Measurements from ENCODE around the gene ST8SIA1. TPM values are rescaled to one million over a fixed set of nuclear protein-coding genes. Genes with fewer than 3 reads are reported as not detected.

ST8SIA1 gene
- total RNA-seq, 8 experiments from 2014 or later = 0.10 to 31.3 (median 17.6) TPM; not detected in 1

GRCh38 chr12:22353615-22354325 lies 19.3 kb upstream of the ST8SIA1 start:
- 0 to 100% (median 100%) methylated on average over 1 of the region's 1 CpG; no CpG with 5 or more reads in 3 of the 10 experiments for whole genome bisulfite sequencing, 10 experiments
- Histone ChIP-seq H3K4me1 (replicated peaks in 1 of 2) (no peaks in the 10 kb centered on the region), H3K27ac (no peak overlapping the region), H3K4me3 (no peak overlapping the region)
- in situ Hi-C loops (cut with MboI; ENCODE audit: low pct_unique_long_range_greater_than_20kb in 2 of 9, low sequenced_read_pairs in 9 of 9, unreplicated experiment in 9 of 9) = no loop called here
- no peak for ATAC-seq (replicated peaks in 6 of 8)

- Histone ChIP-seq H3K27ac (no peak overlapping the region), H3K4me3 (no peak overlapping the region), H3K4me1 (replicated peaks in 1 of 2) (no peaks in the 10 kb centered on the region)
- WGBS, 10 experiments = 6 to 89% (median 71%) methylated on average over 1 to 4 of the region's 4 CpGs
- ATAC-seq (replicated peaks in 6 of 8) = no peak
- in situ Hi-C loops (cut with MboI; ENCODE audit: low pct_unique_long_range_greater_than_20kb in 2 of 9, low sequenced_read_pairs in 9 of 9, unreplicated experiment in 9 of 9) = no loop called here
These were observed 16.4 kb upstream of the ST8SIA1 start for GRCh38 chr12:22350886-22351285.

GRCh38 chr12:22348208-22348607 lies 13.7 kb upstream of the ST8SIA1 start:
- Histone ChIP-seq H3K27ac (no peak overlapping the region), H3K4me3 (no peak overlapping the region), H3K4me1 (replicated peaks in 1 of 2) (no peaks in the 10 kb centered on the region)
- no peak for ATAC-seq (replicated peaks in 6 of 8)
- in situ Hi-C loops (cut with MboI; ENCODE audit: low pct_unique_long_range_greater_than_20kb in 2 of 9, low sequenced_read_pairs in 9 of 9, unreplicated experiment in 9 of 9) = loop anchor here in 7 of 9 experiments (25.0 kb wide), 2 partner anchors 236 to 261 kb away; no protein-coding TSS in a partner anchor
- 13 to 100% (median 73%) methylated on average over 1 to 5 of the region's 5 CpGs for WGBS, 10 experiments

GRCh38 chr12:22340143-22340542 lies 5.6 kb upstream of the ST8SIA1 start:
- H3K4me1 ChIP-seq (replicated peaks in 1 of 2) = no peaks in the 10 kb centered on the region
- H3K27ac ChIP-seq = no peak overlapping the region
- WGBS, 10 experiments = 100% methylated on average over 2 of the region's 4 CpGs; no CpG with 5 or more reads in 9 of the 10 experiments
- no peak overlapping the region for H3K4me3 ChIP-seq
- in situ Hi-C loops (cut with MboI; ENCODE audit: low pct_unique_long_range_greater_than_20kb in 2 of 9, low sequenced_read_pairs in 9 of 9, unreplicated experiment in 9 of 9) = loop anchor here in 7 of 9 experiments (25.0 kb wide), 2 partner anchors 228 to 253 kb away; no protein-coding TSS in a partner anchor
- ATAC-seq (replicated peaks in 6 of 8) = no peak

- ATAC-seq (replicated peaks in 6 of 8) = no peak
- Histone ChIP-seq H3K4me1 (replicated peaks in 1 of 2) (no peaks in the 10 kb centered on the region), H3K4me3 (no peak overlapping the region), H3K27ac (no peak overlapping the region)
- WGBS, 10 experiments = 26 to 100% (median 85%) methylated on average over 1 to 6 of the region's 9 CpGs; no CpG with 5 or more reads in 6 of the 10 experiments
- in situ Hi-C loops (cut with MboI; ENCODE audit: low pct_unique_long_range_greater_than_20kb in 2 of 9, low sequenced_read_pairs in 9 of 9, unreplicated experiment in 9 of 9) = loop anchor here in 8 of 9 experiments (10.0 to 25.0 kb wide), 3 partner anchors 227 to 252 kb away; no protein-coding TSS in a partner anchor
These were observed 5.2 kb upstream of the ST8SIA1 start for GRCh38 chr12:22339691-22340090.

- Histone ChIP-seq H3K4me1 (replicated peaks in 1 of 2) (peaks cover 0 to 13% of the 10 kb centered on the region in 2 donors), H3K27ac (peak overlapping the region in 1 of 2 donors; percentile 7), H3K4me3 (peak overlapping the region; percentile 58 to 76 (median 70))
- peak in 7 of 8 experiments; percentile 1 to 48 (median 5) for ATAC-seq (replicated peaks in 6 of 8)
- 0 to 57% (median 3%) methylated on average over 1 to 6 of the region's 6 CpGs; no CpG with 5 or more reads in 2 of the 10 experiments for WGBS, 10 experiments
- in situ Hi-C loops (cut with MboI; ENCODE audit: low pct_unique_long_range_greater_than_20kb in 2 of 9, low sequenced_read_pairs in 9 of 9, unreplicated experiment in 9 of 9) = loop anchor here in 8 of 9 experiments (10.0 to 25.0 kb wide), 3 partner anchors 223 to 248 kb away; no protein-coding TSS in a partner anchor
These were observed 1.3 kb upstream of the ST8SIA1 start for GRCh38 chr12:22335794-22336166.

- ATAC-seq (replicated peaks in 6 of 8) = peak in 5 of 8 experiments; percentile 10 to 26 (median 25)
- 0 to 58% (median 10%) methylated on average over 3 to 24 of the region's 49 CpGs; no CpG with 5 or more reads in 3 of the 10 experiments for WGBS, 10 experiments
- Histone ChIP-seq H3K4me1 (replicated peaks in 1 of 2) (peaks cover 8 to 33% of the 10 kb centered on the region in 2 donors), H3K27ac (peak overlapping the region; percentile 83 to 84), H3K4me3 (peak overlapping the region; percentile 58 to 76 (median 70))
- in situ Hi-C loops (cut with MboI; ENCODE audit: low pct_unique_long_range_greater_than_20kb in 2 of 9, low sequenced_read_pairs in 9 of 9, unreplicated experiment in 9 of 9) = loop anchor here in 8 of 9 experiments (10.0 to 25.0 kb wide), 3 partner anchors 222 to 247 kb away; no protein-coding TSS in a partner anchor
These were observed 646 bp downstream of the ST8SIA1 start for GRCh38 chr12:22333713-22334409.

- Histone ChIP-seq H3K4me3 (peak overlapping the region; percentile 58 to 76 (median 70)), H3K27ac (peak overlapping the region in 1 of 2 donors; percentile 83), H3K4me1 (replicated peaks in 1 of 2) (peaks cover 8 to 39% of the 10 kb centered on the region in 2 donors)
- in situ Hi-C loops (cut with MboI; ENCODE audit: low pct_unique_long_range_greater_than_20kb in 2 of 9, low sequenced_read_pairs in 9 of 9, unreplicated experiment in 9 of 9) = loop anchor here in 8 of 9 experiments (10.0 to 25.0 kb wide), 3 partner anchors 221 to 246 kb away; no protein-coding TSS in a partner anchor
- ATAC-seq (replicated peaks in 6 of 8) = no peak
- WGBS, 10 experiments = 3 to 36% (median 20%) methylated on average over 2 to 9 of the region's 10 CpGs; no CpG with 5 or more reads in 3 of the 10 experiments
These were observed 1.3 kb downstream of the ST8SIA1 start for GRCh38 chr12:22333186-22333712.

GRCh38 chr12:22332202-22332601 lies 2.3 kb downstream of the ST8SIA1 start:
- no peak overlapping the region for H3K27ac ChIP-seq
- H3K4me3 ChIP-seq = peak overlapping the region; percentile 58 to 76 (median 70)
- peaks cover 15 to 49% of the 10 kb centered on the region in 2 donors for H3K4me1 ChIP-seq (replicated peaks in 1 of 2)
- no peak for ATAC-seq (replicated peaks in 6 of 8)
- in situ Hi-C loops (cut with MboI; ENCODE audit: low pct_unique_long_range_greater_than_20kb in 2 of 9, low sequenced_read_pairs in 9 of 9, unreplicated experiment in 9 of 9) = loop anchor here in 8 of 9 experiments (10.0 to 25.0 kb wide), 3 partner anchors 220 to 245 kb away; no protein-coding TSS in a partner anchor

- no peak for ATAC-seq (replicated peaks in 6 of 8)
- in situ Hi-C loops (cut with MboI; ENCODE audit: low pct_unique_long_range_greater_than_20kb in 2 of 9, low sequenced_read_pairs in 9 of 9, unreplicated experiment in 9 of 9) = loop anchor here in 8 of 9 experiments (10.0 to 25.0 kb wide), 3 partner anchors 217 to 242 kb away; no protein-coding TSS in a partner anchor
- no peak overlapping the region for H3K27ac ChIP-seq
- peaks cover 16 to 62% of the 10 kb centered on the region in 2 donors for H3K4me1 ChIP-seq (replicated peaks in 1 of 2)
- H3K4me3 ChIP-seq = peak overlapping the region in 2 of 5 donors; percentile 1 to 3
- WGBS, 10 experiments = 29 to 83% (median 67%) methylated on average over 1 to 4 of the region's 4 CpGs; no CpG with 5 or more reads in 1 of the 10 experiments
These were observed 4.9 kb downstream of the ST8SIA1 start for GRCh38 chr12:22329621-22330020.

GRCh38 chr12:22325218-22325617 lies 9.3 kb downstream of the ST8SIA1 start:
- in situ Hi-C loops (cut with MboI; ENCODE audit: low pct_unique_long_range_greater_than_20kb in 2 of 9, low sequenced_read_pairs in 9 of 9, unreplicated experiment in 9 of 9) = loop anchor here in 7 of 9 experiments (25.0 kb wide), 2 partner anchors 213 to 238 kb away; no protein-coding TSS in a partner anchor
- Histone ChIP-seq H3K4me1 (replicated peaks in 1 of 2) (peaks cover 32 to 57% of the 10 kb centered on the region in 2 donors), H3K4me3 (no peak overlapping the region), H3K27ac (no peak overlapping the region)
- 22 to 94% (median 87%) methylated on average over 1 to 4 of the region's 4 CpGs for WGBS, 10 experiments
- no peak for ATAC-seq (replicated peaks in 6 of 8)

GRCh38 chr12:22322091-22322490 lies 12.4 kb downstream of the ST8SIA1 start:
- ATAC-seq (replicated peaks in 6 of 8) = peak in 5 of 8 experiments; percentile 53 to 89 (median 60)

More at GRCh38 chr12:22322091-22322490, 12.4 kb downstream of the ST8SIA1 start:
- Histone ChIP-seq H3K27ac (peak overlapping the region in 1 of 2 donors; percentile 31), H3K4me3 (no peak overlapping the region), H3K4me1 (replicated peaks in 1 of 2) (peaks cover 17 to 26% of the 10 kb centered on the region in 2 donors)
- WGBS, 10 experiments = 56 to 85% (median 72%) methylated on average over 2 to 6 of the region's 6 CpGs; no CpG with 5 or more reads in 1 of the 10 experiments
- in situ Hi-C loops (cut with MboI; ENCODE audit: low pct_unique_long_range_greater_than_20kb in 2 of 9, low sequenced_read_pairs in 9 of 9, unreplicated experiment in 9 of 9) = no loop called here

Measured in motor neuron (in vitro differentiated cells).